Measurements from ENCODE around the gene SLC26A4.

- TF ChIP-seq CTCF (IDR thresholded peaks at IDR 0.05; ENCODE audit: insufficient read depth, low read length, poor library complexity, severe bottlenecking), result no peak
- TF ChIP-seq EZH2phosphoT487 (conservative IDR thresholded peaks at IDR 0.05; ENCODE audit: low read length), result no peak
Observed at GRCh38 chr7:107661081-107661864, 645 bp downstream of the SLC26A4 start.

Data from SU-DHL-6 (cell line).